ENCODE data around the gene TPM4.
A peak's percentile ranks its signal among the peaks of the same experiment; 100 is the strongest.
"Not testable (repeated sequence)": the region's sequence is repeated elsewhere in the genome, so short reads cannot be mapped to it uniquely, and the experiment has no call there.

TPM4 gene

GRCh38 chr19:16074488-16075365 is 1.6 kb upstream of the TPM4 start:
- no peak for DNase-seq

DNA sequence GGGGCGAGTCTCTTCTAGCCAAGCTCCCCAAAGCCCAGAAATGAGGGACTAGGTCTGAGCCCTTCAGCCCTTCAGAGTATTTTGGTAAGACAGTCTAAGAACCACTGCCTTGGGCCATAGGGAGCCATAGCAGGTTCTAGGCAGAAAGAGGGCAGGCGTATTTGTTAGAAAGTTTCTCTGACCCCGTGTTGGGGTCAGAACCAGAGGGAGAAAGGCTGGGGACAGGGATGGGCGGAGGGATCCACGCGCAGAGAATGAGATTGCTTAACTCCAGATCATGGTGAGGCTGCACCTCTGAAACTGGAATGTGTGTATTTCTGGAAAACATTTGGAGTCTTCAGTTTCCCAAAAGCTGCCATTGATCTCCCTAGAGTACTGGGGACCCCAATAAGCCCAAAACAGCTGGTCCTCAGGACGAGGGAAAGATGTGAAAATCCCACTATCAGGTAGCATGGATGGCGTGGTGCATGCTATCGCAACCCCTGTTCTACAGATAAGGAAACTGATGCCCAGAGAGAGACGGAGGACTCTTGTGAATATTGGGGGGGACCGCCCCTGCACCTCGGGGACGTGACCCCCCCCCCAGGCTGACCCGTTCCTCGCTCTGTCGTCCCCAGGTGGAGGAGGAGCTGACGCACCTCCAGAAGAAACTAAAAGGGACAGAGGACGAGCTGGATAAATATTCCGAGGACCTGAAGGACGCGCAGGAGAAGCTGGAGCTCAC is 703 bp upstream of the TPM4 start:
- no peak for DNase-seq

- DNase-seq: peak; percentile 17 to 36
Observed at GRCh38 chr19:16076958-16077611, 790 bp downstream of the TPM4 start.

DNA sequence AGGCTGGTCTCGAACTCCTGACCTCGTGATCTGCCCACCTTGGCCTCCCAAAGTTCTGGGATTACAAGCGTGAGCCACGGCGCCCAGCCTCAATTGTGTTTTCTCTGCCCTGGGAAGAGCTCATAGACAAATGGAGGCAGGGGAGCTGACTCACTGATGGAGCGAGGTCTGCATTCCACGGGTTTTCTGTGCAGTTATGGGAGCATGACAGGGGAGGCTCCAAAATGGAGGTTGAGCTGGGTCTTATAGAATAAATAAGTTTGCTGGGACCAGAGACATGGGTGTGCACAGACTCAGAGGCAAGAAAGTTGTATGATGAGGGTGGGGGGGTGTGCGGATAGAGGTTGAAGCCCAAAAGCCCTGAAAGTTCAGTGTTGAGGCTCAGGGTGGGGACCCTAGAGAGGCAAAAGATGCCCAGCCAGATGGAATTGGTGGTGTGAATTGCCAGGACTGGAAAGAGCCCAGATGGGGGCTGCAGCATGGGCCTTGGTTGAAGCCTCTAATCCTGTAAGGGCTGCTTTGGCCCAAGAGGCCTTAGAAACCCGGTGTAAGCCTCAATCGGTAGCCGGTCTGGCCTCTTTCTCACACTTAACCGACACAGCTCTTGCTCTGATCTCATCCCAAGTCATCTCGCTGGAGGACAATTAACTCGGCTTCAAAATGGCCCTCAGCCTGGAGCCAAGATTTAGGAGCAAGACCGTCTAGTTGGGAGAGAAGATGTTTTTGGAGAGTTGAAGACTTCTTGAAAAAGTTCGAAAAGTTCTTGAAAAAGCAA is 1.9 kb downstream of the TPM4 start:
- DNase-seq: no peak

DNA sequence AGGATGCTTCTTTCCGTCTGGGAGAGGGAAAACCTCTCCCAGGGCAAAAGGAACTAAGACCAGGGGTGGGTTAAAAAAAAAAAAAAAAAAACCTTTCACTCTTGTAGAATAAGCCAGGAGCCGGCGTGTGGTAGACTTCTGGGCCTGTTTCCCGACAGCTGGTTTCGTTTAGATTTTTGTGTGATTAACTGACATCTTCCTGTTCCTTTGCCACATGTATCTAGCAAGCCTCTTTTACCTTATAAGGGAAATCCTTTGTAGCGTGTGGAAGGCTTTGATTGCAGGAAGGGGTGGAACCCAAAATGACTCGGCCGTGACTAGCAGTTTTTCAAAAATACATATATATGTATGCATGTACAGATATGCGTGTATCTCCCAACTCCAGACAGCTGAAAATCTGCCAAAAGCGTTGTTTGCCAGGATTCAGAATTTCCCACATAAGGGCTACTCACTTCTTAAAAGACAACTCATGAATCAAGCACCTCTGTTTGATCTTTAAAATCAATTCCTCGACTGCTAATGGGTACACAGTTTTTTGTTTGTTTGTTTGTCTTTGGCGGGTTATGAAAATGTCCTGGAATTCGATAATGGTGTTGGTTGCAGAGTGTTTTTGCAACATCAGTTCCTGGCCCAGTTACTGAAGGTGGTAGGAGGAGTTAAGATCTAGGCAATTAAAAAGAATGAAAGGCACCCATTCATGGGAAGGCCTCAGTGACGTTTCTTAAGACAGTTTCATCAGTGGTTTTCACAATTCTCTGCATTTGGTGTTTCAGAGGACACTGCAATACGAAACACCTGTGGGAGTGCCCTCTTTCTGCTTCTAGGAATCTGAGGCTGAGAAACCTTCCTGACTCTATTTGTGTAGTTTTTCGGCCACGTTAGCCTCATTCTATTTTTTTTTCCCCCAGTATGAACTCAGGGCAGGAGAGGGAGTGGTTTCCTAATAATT is 2.7 kb downstream of the TPM4 start:
- peak; percentile 48 to 82 for DNase-seq

- DNase-seq: no peak
Observed at GRCh38 chr19:16084067-16084685, 7.9 kb downstream of the TPM4 start.

- no peak for DNase-seq
Observed at GRCh38 chr19:16085115-16085514, 8.8 kb downstream of the TPM4 start.

GRCh38 chr19:16087404-16087803 is 11.1 kb downstream of the TPM4 start:
- not testable (repeated sequence) for DNase-seq

DNA sequence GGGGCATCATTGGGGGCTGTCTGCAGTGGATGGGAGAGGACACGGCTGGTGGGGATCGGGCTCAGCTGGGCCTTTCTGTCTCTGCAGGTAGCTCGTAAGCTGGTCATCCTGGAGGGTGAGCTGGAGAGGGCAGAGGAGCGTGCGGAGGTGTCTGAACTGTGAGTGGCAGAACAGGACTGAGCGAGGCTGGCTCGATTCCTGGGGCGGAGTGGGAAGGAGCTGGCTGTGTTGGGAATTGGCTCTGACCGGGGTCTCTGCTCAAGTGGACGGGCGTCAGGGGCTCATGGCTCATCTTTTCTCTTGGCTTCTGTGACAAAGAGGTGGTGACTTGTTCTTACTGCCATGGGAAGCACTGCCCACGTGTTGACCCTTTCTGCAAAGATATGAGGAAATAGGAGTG is 11.6 kb downstream of the TPM4 start:
- no peak for DNase-seq

DNA sequence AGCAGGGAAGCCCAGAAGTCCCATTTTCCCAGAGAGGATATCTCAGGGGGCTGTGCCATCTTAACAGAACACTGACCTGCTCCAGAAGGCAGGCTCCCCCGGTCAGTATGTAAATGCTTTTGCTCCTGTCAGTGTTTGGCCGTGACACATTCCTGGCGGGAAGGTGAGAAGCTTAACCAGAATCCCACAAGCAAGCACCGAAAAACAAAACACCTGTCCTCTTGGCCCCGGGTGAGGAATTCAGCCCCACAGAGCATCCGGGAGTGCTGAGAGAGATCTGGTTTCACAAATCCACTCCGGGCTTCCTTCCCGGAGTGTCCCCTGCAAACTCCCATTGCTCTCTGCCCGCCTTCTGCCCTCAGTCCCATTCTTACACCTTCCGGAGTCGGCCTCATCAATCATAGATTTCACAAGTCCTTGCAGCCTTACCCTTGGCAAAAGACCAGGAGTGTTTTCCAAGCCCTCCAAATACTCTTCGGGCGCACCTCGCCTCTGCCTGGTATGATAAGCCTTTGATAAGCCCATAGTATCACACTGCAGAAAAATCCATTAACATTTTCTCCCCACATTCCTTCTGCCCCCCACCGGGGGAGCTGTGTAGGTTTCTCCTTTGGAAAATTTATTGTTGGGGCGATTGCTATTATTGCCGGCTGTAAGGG is 12.2 kb downstream of the TPM4 start:
- DNase-seq: no peak

DNA sequence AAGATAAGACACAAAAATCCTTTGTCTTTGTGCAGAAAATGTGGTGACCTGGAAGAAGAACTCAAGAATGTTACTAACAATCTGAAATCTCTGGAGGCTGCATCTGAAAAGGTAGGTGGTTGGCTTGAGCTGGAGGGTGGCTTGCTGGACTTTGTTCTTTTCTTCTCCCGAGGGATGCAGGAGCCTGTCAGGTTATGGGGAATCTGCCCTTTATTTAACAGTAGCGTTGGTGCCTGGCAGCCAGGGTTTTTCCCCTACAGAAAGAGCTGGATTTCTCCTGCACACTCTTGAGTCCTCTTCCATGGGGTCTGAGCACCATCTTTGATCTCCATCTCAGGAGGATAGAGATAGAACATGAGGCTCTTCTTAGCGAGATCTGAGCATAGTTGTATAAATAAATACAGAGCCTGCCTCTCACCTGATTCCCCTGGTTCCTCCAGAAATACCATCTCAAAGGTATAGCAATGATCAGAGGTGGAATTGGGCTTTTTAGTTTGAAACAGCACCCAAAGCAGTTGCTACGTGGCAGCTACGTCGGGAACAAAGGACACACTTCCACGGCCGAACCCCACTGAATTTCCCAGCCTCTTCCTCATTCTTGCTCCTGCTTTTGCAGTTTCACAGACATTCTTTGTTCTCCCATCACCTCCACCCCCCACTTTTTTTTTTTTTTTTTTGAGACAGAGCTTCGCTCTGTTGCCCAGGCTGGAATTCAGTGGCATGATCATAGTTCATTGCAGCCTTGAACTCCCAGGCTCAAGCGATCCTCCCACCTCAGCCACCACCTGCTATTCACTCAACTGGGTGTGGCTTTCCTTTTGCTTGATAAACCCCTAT is 12.9 kb downstream of the TPM4 start:
- DNase-seq: no peak

DNA sequence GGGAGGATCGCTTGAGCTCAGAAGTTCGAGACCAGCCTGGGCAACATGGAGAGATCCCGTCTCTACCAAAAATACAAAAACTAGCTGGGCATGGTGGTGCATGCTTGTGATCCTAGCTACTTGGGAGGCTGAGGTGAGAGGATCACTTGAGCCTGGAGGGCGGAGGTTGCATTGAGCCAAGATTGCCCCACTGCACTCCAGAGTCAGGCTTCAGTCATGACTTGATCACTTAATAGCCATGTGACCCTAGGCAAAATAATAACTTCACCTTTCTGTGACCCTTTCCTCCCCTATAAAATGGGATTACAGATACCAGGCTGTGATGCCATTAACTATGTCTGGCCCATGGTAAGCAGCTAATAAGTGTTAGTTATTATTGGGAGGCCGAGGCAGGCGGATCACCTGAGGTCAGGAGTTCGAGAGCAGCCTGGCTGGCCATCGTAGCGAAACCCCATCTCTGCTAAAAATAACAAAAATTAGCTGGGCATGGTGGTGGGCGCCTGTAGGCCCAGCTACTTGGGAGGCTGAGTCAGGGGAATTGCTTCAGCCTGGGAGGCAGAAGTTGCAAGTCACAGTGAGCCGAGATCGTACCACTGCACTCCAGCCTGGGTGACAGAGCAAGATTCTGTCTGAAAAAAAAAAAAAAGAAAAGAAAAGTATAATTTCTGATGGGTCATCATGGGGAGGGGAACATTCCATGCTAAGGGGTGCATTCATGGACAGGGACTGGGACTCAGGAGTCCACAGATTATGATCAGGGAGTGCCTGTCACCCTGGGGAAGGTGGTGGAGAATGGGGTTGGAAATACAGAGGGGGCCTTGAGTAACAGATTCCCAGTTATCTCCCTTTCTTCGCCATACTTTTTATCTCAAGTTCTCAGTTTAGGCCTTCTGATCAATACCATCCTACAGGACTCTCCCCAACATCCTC is 15.5 kb downstream of the TPM4 start:
- DNase-seq: no peak

GRCh38 chr19:16094360-16095070 is 18.2 kb downstream of the TPM4 start:
- no peak for DNase-seq

- DNase-seq: no peak
Observed at GRCh38 chr19:16095071-16095571, 18.8 kb downstream of the TPM4 start.

DNA sequence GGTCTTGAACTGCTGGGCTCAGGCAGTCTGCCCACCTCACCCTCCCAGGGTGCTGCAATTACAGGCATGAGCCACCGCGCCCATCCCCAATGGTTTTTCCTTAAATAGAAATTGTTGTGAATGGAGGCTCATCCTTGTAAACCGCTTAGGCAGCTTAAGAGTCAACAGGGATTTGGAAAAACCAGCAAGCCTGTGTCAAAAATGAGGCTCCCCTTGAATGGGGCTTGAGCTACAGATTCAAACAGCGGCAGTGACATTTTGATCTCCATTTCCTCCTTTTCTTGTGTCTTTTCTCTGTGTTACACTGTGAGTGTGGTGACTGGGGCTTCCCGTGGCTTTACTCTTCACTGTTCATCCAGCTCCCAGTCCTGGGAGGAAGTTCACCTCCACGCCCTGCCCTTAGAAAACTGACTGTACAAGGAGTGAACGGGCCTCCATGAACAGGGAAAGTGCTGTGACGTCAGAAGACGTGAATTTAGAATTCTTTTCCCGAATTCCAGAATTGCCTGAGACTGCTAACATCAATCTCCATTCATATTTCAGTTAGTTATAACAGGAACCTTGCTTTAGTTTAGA is 20.1 kb downstream of the TPM4 start:
- no peak for DNase-seq

GRCh38 chr19:16098416-16098768 is 22.1 kb downstream of the TPM4 start:
- no peak for DNase-seq

DNA sequence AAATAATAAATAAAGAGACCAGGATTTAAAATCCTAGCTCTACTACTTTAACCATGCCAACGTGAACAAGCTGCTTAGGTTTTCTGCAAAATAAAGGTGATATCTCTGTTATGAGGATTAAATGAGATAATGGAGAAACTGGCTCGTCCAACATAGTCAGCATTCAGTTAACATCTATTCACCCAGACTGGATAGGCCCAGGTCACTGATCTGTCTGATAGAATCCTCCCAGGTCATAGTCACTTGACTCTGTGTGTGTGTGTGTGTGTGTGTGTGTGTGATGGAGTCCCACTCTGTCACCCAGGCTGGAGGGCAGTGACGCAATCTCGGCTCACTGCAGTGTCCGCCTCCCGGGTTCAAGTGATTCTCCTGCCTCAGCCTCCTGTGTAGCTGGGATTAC is 22.5 kb downstream of the TPM4 start:
- no peak for DNase-seq

Measured in NCI-H2081 (cell line).